ENCODE data around the gene FFAR3.

Gene FFAR3

DNA sequence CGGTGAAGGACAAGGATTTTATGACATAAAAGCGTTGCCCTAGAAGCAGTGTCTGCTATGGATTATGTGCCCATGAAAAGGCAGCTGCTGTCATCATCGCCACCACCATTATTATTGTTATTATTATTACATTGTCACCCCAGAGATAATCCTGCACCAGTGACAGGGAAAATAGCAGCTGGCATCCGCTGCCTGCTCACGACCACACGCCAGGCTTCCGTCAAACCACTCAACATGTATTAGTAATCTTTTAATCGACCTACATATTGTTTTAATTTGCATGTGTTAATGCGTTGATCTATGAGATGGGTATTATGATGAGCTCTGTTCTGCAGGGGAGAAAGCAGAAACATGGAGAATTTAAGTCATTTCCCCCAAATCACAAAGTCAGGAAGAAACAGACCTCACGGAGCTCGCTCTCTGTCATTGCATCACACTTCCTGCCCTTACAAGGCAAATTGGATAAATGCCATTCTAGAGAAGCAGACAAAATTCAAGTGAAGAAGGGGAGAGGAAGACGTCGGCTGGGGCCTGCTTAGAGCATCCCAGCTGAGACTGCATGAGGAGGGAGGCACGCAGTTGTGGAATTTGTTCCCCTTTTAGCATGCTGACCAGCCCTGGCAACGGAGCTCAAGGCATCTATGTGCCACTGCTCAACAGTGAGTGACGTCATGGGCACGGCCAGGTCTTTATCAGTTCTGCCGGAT lies at the start of gene FFAR3:
Gene FFAR3, plus strand, starts transcription at position 594 of the 707 bp plus-strand sequence. CDS start 431 bp downstream, outside the sequence.
- Histone ChIP-seq H3K4me1 (no peaks in the 10 kb centered on the region), H3K4me3 (no peak within 1 kb of the TSS), H3K9me3 (no peaks in the 10 kb centered on the region), H3K27me3 (ENCODE audit: low read depth) (peaks cover 36% of the 10 kb centered on the region), H3K36me3 (replicated peaks) (no peaks in the 10 kb centered on the region)
- in situ Hi-C loops (cut with MboI; ENCODE audit: low sequenced_read_pairs), result no loop called here
- no peak for DNase-seq (ENCODE audit: low spot score in 2 of 2)

DNA sequence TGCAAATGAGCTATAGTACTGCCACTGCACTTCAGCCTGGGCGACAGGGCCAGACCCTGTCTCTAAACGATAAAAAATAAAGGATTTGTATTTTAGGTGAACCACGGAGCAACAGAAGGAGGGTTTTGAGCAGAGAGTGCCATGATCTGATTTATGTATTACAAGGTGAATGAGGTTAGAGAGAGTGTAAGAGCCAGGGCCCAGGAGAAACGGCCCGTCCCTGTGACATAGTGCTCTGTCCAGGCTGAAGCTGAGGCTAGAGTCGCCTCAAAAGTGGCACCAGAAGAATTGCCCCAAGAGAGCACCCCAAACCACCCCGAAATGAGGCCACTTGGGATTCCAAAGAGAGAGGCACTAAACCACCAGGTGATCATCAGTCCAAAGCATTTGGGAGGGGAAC lies 49.4 kb upstream of the FFAR3 start:
- Histone ChIP-seq H3K4me3 (no peak overlapping the region), H3K4me1 (no peaks in the 10 kb centered on the region), H3K27me3 (ENCODE audit: low read depth) (no peaks in the 10 kb centered on the region), H3K36me3 (replicated peaks) (no peaks in the 10 kb centered on the region), H3K9me3 (no peaks in the 10 kb centered on the region)
- no peak for DNase-seq (ENCODE audit: low spot score in 2 of 2)
- in situ Hi-C loops (cut with MboI; ENCODE audit: low sequenced_read_pairs), result no loop called here

- in situ Hi-C loops (cut with MboI; ENCODE audit: low sequenced_read_pairs), result no loop called here
- no peaks in the 10 kb centered on the region for H3K27me3 ChIP-seq (ENCODE audit: low read depth)
- no peaks in the 10 kb centered on the region for H3K4me1 ChIP-seq
- H3K36me3 ChIP-seq (replicated peaks), result no peaks in the 10 kb centered on the region
- no peak for DNase-seq (ENCODE audit: low spot score in 2 of 2)
- no peak overlapping the region for H3K4me3 ChIP-seq
- H3K9me3 ChIP-seq, result no peaks in the 10 kb centered on the region
Measured at GRCh38 chr19:35309481-35310279, 48.6 kb upstream of the FFAR3 start.

DNA sequence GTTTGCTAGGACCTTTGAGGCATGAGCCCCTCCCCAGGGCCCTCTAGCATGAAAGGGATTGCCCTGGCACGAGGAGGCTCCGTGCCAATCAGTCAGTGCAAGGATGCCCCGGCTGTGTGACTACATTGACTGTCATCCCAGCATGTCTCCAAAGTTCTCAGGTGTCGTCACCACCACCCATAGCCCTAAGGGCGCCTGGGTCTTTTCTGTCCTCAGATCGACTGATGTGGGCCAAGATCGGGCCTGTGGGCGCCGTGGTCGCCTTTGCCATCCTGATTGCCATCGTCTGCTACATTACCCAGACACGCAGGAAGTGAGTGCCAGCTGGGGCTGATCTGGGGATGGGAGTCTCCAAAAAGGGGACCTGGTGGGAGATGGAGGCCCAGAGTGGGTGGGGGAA lies 47.9 kb upstream of the FFAR3 start:
- Histone ChIP-seq H3K36me3 (replicated peaks) (no peaks in the 10 kb centered on the region), H3K9me3 (no peaks in the 10 kb centered on the region), H3K4me3 (no peak overlapping the region), H3K27me3 (ENCODE audit: low read depth) (no peaks in the 10 kb centered on the region), H3K4me1 (no peaks in the 10 kb centered on the region)
- in situ Hi-C loops (cut with MboI; ENCODE audit: low sequenced_read_pairs), result no loop called here
- no peak for DNase-seq (ENCODE audit: low spot score in 2 of 2)

GRCh38 chr19:35310811-35311465 lies 47.3 kb upstream of the FFAR3 start:
- Histone ChIP-seq H3K9me3 (no peaks in the 10 kb centered on the region), H3K4me3 (no peak overlapping the region), H3K27me3 (ENCODE audit: low read depth) (no peaks in the 10 kb centered on the region), H3K4me1 (no peaks in the 10 kb centered on the region), H3K36me3 (replicated peaks) (no peaks in the 10 kb centered on the region)
- DNase-seq (ENCODE audit: low spot score in 2 of 2), result no peak
- in situ Hi-C loops (cut with MboI; ENCODE audit: low sequenced_read_pairs), result no loop called here

DNA sequence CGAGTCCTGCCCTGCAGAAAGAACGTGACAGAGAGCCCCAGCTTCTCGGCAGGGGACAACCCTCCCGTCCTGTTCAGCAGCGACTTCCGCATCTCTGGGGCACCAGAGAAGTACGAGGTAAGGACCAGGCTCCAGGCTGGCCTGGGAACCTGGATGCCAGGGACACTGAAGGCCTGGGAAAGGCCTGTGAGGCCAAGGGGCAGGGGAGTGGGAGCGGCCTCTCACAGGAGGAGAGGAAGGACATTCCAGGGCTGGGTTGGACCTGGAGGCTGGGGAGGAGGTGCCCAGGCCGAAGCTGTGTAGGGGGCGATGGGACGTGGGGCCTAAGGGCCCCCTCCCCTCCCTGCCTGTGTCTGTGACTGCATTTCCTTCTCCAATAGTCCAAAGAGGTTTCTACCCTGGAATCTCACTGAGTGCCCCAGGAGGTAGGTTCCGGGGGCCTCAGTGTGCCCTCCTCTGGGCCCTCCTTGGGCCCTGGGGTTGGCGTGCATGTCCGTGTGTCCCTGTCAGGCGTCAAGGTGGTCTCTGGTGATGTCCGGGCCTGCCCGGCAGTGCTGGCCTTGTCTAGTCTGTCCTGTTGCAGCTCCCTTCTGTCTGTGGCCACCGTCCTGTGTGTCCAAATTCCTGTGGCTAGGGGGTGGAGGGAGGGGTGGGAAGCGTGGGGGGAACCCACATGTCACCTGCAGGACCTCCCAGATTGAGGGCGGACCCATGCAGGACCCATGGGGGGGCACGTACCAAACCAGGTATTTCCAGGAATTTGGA lies 46.2 kb upstream of the FFAR3 start:
- in situ Hi-C loops (cut with MboI; ENCODE audit: low sequenced_read_pairs), result no loop called here
- Histone ChIP-seq H3K36me3 (replicated peaks) (no peaks in the 10 kb centered on the region), H3K4me1 (no peaks in the 10 kb centered on the region), H3K27me3 (ENCODE audit: low read depth) (no peaks in the 10 kb centered on the region), H3K4me3 (no peak overlapping the region), H3K9me3 (no peaks in the 10 kb centered on the region)
- DNase-seq (ENCODE audit: low spot score in 2 of 2), result no peak

DNA sequence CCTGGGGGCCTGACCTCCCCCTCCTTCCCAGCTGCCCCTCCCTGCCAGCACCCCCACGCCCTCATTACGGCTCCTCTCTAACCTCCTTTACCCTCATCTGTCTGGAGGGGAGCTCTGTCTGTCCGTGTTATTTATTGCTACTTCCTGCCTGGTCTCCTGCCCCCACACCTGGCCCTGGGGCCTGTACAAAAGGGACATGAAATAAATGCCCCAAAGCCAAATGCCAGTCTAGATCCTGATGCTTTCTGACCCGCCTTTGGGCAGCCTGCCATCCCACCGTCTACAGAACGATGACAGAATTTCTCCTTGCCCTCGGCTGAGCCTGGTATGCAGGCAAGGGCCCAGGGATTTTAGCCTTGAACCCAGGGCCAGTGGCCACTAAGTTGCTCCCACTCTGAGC lies 44.7 kb upstream of the FFAR3 start:
- H3K4me1 ChIP-seq, result no peaks in the 10 kb centered on the region
- in situ Hi-C loops (cut with MboI; ENCODE audit: low sequenced_read_pairs), result no loop called here
- no peak overlapping the region for H3K4me3 ChIP-seq
- no peaks in the 10 kb centered on the region for H3K27me3 ChIP-seq (ENCODE audit: low read depth)
- no peak for DNase-seq (ENCODE audit: low spot score in 2 of 2)
- no peaks in the 10 kb centered on the region for H3K36me3 ChIP-seq (replicated peaks)
- H3K9me3 ChIP-seq, result no peaks in the 10 kb centered on the region

DNA sequence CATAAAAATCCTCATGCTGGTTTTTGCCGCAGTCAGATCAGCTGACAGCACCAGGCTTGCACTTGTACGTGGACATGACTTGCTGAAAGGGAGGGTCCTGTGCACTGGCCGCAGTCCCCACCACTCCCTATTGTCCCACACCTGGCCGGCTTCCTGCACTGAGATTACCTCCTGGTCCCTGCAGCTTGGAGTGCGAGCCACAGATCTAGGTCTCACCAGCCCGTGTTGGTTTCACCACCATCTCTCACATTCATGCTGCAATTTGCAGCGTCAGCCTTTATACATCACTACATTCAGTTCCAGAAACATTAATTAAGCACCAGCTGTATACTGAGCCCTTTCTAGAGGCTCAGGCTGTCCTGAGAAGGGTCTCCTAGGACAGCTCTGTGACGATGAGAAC lies 44.2 kb upstream of the FFAR3 start:
- no peaks in the 10 kb centered on the region for H3K27me3 ChIP-seq (ENCODE audit: low read depth)
- in situ Hi-C loops (cut with MboI; ENCODE audit: low sequenced_read_pairs), result no loop called here
- no peaks in the 10 kb centered on the region for H3K36me3 ChIP-seq (replicated peaks)
- no peak overlapping the region for H3K4me3 ChIP-seq
- DNase-seq (ENCODE audit: low spot score in 2 of 2), result no peak
- H3K9me3 ChIP-seq, result no peaks in the 10 kb centered on the region
- no peaks in the 10 kb centered on the region for H3K4me1 ChIP-seq

DNA sequence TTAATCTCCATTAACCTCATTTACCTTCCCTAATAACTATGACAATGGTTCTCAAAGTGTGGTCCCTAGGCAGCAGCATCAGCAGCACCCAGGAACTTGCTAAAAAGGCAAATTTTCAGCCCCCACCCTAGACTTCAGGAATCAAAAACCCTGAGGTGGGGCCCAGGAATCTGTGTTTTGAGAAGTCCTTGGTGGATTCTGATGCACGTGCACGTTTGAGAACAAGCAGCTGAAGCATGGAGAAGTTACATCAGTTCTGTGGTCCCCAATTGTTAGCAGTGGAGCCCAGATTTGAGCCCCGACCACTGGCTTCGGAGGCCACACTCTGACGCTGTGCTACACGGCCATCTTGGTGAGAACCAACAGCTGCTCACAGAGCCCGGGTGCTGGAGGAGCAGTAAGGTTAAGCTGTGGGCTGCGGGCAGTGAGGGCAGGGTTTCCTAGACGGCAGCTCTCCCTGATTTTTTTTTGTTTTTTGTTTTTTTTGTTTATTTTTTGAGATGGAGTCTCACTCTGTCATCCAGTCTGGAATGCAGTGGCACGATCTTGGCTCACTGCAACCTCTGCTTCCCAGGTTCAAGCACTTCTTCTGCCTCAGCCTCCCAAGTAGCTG lies 43.3 kb upstream of the FFAR3 start:
- Histone ChIP-seq H3K9me3 (no peaks in the 10 kb centered on the region), H3K36me3 (replicated peaks) (no peaks in the 10 kb centered on the region), H3K4me3 (no peak overlapping the region), H3K27me3 (ENCODE audit: low read depth) (no peaks in the 10 kb centered on the region), H3K4me1 (no peaks in the 10 kb centered on the region)
- in situ Hi-C loops (cut with MboI; ENCODE audit: low sequenced_read_pairs), result no loop called here
- DNase-seq (ENCODE audit: low spot score in 2 of 2), result no peak

DNA sequence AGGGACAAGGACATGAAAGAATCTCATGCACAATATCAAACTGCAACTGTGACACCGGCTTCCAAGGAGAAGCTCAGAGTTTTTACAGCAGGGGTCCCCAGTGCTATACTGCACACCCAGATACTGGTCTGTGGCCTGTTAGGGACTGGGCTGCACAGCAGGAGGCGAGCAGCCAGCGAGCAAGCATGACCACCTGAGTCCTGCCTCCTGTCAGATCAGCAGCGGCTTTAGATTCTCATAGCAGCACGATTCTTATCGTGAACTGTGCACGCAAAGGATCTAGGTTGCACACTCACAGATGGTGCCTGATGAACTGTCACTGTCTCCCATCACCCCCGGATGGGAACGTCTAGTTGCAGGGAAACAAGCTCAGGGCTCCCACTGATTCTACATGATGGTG lies 42.4 kb upstream of the FFAR3 start:
- H3K9me3 ChIP-seq, result no peaks in the 10 kb centered on the region
- H3K4me1 ChIP-seq, result no peaks in the 10 kb centered on the region
- no peaks in the 10 kb centered on the region for H3K27me3 ChIP-seq (ENCODE audit: low read depth)

GRCh38 chr19:35316560-35316959 lies 41.7 kb upstream of the FFAR3 start:
- in situ Hi-C loops (cut with MboI; ENCODE audit: low sequenced_read_pairs), result no loop called here
- no peaks in the 10 kb centered on the region for H3K9me3 ChIP-seq
- DNase-seq (ENCODE audit: low spot score in 2 of 2), result no peak
- no peak overlapping the region for H3K4me3 ChIP-seq
- H3K36me3 ChIP-seq (replicated peaks), result no peaks in the 10 kb centered on the region
- H3K27me3 ChIP-seq (ENCODE audit: low read depth), result no peaks in the 10 kb centered on the region
- no peaks in the 10 kb centered on the region for H3K4me1 ChIP-seq

More for the DNA sequence above, 42.4 kb upstream of the FFAR3 start:
- Histone ChIP-seq H3K4me3 (no peak overlapping the region), H3K36me3 (replicated peaks) (no peaks in the 10 kb centered on the region)
- no peak for DNase-seq (ENCODE audit: low spot score in 2 of 2)
- in situ Hi-C loops (cut with MboI; ENCODE audit: low sequenced_read_pairs), result no loop called here

DNA sequence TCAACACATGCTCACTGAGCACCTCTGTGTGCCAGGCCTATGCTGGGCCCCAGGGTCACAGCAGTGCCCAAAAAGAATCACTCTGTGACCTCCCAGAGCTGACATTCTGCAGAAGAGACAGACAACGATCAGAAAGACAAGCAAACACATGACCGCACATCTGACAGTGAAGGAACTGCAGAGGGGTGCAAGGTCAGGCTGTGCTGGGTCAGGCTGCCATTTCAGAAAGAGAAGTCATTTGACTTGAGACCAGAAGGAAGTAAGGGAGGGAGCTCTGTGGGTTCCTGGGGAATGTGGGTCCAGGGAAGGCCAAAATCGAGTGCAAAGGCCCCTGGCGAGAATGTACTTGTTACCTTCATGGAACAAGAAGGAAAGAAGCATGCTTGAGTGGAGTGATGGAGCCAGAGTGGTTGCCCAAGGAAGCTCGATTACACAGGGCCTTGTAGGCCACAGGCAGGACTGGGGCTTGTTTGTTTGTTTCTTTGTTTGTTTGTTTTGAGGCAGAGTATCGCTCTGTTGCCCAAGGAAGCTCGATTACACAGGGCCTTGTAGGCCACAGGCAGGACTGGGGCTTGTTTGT lies 40.7 kb upstream of the FFAR3 start:
- no peaks in the 10 kb centered on the region for H3K27me3 ChIP-seq (ENCODE audit: low read depth)
- DNase-seq (ENCODE audit: low spot score in 2 of 2), result no peak
- H3K4me3 ChIP-seq, result no peak overlapping the region
- H3K4me1 ChIP-seq, result no peaks in the 10 kb centered on the region
- in situ Hi-C loops (cut with MboI; ENCODE audit: low sequenced_read_pairs), result no loop called here
- no peaks in the 10 kb centered on the region; the same call in 1 of the 2 replicates for H3K9me3 ChIP-seq
- H3K36me3 ChIP-seq (replicated peaks), result no peaks in the 10 kb centered on the region

Measured in HAP-1 (cell line).